SH-SY5Y (cell line): ENCODE measurements around the gene CHKA.

ENCODE experiments used
- GATA2 ChIP-seq: IDR thresholded peaks from 2 replicates; pipeline ENCODE4 v1.6.1; 2011; ENCODE audit warnings: mild to moderate bottlenecking, low read depth, low read length
- GATA3 ChIP-seq: IDR thresholded peaks from 2 replicates; pipeline ENCODE4 v1.6.1; 2011; ENCODE audit warnings: low read depth, mild to moderate bottlenecking, low read length, moderate library complexity

CHKA gene

DNA sequence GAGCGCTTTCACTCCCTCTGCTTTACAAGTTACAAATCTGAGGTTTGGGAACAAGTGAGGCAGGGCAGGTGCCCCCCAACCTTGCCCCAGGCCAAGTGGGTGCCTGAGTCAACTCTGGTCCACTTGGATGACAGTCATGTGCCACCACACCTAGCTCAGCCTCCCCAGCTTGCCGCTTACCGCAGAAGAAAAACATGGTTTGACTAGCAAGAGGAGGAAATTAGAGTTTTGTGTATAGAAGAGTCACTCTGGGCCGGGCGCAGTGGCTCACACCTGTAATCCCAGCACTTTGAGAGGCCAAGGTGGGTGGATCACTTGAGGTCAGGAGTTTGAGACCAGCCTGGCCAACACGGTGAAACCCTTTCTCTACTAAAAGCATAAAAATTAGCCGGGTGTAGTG lies 27.7 kb upstream of the CHKA start:
- TF ChIP-seq GATA3 (no peak), GATA2 (no peak)

DNA sequence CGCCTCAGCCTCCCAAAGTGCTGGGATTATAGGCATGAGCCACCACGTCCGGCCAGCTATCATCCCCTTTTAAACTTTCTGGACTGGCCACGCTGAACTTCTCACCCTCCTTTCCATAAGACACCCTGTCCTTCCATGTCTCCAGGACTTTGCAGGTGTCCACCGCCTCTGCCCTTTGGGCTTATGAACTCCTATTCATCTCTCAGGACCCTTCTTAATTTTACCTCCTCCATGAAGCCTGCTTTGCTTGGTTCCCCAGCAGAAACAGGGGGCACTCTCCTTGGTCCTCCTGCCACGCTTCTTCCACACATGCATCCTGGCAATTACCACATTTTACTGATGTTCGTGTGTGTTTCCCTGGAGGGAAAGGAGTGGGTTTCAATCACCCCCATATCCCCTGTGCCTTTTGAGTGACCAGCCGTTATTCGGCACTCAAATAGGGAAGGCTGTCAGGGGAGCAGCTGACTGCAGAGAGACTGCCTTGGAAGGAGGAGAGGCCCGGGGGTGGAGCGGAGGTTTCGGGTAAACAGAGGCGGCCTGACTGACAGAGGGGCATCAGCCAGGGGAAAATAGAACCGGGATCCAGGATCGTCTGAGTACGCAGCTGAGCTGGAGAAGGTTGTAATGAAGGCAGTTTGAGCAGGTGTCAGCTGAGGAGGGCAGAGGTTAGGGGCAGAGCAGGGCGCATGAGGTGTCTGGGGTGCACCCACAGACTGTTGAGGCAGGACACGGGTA lies 27.1 kb upstream of the CHKA start:
- no peak for TF ChIP-seq GATA3
- TF ChIP-seq GATA2: no peak

DNA sequence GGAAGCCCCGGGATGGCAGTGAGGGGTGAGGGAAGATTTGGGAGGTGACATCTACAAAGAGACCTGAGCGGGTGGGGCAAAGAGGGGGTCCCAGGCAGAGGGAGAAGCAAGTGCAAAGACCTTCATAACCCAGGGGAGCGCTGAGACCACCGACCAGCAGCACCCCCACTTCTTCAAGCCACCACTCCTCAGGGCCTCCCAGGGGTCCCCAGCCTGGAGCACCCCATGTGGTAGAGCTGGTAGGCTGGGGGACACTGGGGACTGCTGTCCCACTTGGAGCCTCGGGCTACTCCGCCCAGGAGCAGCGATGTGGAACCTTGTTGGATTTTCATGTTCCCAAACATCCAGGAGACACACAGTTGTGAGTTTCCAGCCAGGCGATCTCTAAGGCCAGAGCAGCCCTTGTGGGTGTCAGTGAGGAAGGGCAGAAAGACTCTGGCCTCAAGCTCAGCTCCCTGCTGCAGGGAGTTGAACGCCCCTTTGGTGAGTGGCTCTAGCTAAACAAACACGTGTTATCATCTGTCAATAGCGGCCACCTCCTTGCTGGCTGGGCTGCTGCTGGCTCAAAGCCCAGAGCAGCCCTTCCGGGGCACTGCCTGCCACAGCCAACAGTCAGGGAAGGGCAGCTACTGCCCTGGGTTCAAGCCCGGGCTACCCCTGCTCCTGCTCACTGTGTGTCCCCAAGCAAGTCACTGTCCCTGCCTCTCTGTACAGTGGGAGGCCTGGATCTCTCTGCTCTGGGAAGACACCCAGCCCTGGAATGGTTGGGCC lies 25.7 kb upstream of the CHKA start:
- no peak for TF ChIP-seq GATA2
- TF ChIP-seq GATA3: no peak

DNA sequence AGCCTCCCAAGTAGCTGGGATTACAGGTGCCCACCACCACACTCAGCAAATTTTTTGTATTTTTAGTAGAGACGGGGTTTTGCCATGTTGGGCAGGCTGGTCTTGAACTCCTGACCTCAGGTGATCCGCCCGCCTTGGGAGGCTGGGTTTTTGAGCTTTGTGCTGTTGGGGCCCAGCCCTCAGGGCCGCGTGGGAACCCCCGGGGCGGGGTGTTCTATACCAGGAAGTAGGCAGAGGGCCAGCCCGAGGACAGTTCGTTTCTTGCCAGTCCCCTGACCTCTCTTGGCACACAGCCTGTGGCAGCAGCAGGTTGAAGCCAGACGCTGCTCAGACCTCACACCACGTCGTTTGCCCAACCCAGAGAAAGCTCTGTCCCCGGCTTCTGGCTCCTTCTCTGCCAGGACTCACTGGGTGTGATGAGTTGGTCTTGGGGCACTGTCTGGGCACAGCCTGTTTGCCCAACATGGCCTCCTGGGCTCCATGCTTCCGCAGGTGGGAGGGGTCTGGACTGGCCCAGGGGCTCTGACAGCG lies 24.9 kb upstream of the CHKA start:
- TF ChIP-seq GATA2: no peak
- TF ChIP-seq GATA3: no peak

DNA sequence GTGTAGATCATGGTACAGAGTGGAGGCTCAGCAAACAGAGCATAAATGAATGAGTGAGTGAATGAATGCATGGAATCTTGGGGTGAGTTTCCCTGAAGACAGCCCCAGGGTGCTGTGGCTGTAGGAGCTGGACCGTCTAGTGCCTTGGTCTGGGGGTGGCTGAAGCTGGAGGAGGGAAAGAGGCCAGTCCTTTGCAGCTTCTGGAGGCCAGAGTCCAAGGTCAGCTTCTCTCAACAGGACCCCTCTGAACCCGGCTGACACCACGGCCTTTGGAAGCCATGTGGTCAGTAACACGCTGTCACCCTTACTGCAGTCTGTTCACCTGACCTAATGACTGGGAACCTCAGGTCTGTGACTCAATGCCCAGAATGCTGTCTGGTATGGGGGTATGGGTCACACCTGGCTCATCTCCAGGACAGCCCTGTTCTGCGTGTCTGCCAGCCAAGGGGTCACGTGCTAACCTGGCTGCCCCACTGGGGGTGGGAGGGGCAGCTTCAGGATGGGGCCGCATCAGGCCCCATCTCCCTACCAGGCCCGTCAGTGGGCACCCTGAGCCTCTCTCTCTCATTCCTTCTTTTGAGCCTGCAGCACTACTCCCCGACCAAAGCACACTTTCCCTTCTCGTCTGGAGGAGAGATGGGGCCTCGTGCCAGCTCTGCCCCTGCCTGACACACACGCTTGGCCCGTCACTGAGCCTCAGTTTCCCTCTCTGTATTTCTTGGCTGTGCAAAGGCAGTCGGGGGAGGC lies 24.1 kb upstream of the CHKA start:
- TF ChIP-seq GATA2 (no peak), GATA3 (no peak)

DNA sequence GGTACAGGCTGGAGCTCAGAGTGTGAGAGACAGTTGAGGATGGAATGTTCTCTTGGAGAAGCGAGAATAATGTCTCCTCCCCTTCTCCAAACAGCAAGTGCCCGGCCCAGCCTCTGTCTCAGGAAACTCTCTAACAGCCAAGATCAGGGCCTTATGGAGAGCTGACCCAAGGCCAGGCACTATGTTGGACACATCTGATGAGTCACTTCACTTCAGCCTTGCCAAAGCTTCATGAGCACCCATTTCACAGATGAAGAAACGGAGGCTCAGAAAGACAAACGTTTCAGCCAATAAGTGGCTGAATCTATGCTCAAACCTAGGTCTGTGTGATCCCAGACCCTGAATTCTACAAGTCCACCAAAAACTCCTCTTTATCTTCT lies 22.1 kb upstream of the CHKA start:
- no peak for TF ChIP-seq GATA2

DNA sequence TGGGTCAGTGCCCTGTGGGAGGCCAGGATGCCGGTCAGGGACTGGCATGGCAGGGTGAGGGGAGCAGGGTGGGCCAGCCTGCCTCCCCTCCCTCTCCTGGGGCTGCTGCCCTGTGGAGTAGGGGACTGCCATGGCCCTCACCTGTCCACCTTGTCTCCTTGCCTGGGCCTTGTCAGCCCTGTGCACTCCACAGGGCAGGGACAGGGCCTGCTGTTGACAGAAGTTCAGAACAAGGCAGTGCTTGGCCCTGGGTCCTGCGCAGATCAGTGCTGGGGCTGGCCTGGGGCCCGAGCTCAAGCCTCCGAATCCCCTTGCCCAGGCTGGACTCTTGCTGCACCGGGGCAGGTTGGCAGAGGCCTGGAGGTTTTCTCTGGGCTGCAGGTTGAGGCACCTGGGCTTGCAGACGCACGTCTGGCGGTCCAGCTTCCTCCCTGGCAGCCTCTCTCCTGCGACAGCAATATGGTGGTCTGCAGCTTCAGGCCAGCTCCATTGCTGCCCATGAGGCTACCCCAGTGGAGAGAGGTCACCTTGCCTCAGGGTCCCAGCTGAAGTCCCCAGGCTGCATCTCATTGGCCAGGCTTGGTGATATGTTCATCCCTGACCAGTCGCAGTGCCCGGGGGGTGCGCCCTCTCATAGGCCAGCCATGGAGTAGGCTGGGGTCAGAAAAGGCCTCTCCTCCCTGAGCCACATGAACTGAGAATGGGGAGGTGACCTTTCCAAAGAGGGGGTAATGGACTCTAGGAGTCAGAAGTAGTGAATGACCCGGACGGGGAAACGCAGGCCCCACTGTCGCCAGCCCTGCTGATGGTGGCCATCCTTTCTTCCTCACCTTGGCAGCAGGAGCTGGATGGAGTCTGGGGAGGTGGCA lies 21.5 kb upstream of the CHKA start:
- TF ChIP-seq GATA2 (no peak), GATA3 (no peak)

DNA sequence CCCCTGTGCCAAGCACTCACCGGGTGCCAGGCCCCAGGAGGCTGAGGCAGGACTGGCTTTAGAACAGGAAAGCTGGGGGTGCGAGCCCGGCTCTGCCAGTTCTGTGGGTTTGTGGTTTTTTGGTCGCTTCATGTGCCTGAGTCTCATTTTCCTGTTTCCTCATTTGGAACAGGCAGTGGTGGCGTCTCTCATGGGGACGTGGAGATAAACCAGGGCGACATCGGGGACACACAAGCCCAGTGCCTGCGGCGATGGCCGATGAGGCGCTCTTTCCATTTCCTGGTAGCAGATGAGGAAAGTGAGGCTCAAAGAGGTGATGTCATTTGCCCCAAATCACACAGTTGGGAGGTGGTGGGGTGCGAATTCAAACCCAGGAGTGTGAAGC lies 20.8 kb upstream of the CHKA start:
- TF ChIP-seq GATA2: no peak
- no peak for TF ChIP-seq GATA3

DNA sequence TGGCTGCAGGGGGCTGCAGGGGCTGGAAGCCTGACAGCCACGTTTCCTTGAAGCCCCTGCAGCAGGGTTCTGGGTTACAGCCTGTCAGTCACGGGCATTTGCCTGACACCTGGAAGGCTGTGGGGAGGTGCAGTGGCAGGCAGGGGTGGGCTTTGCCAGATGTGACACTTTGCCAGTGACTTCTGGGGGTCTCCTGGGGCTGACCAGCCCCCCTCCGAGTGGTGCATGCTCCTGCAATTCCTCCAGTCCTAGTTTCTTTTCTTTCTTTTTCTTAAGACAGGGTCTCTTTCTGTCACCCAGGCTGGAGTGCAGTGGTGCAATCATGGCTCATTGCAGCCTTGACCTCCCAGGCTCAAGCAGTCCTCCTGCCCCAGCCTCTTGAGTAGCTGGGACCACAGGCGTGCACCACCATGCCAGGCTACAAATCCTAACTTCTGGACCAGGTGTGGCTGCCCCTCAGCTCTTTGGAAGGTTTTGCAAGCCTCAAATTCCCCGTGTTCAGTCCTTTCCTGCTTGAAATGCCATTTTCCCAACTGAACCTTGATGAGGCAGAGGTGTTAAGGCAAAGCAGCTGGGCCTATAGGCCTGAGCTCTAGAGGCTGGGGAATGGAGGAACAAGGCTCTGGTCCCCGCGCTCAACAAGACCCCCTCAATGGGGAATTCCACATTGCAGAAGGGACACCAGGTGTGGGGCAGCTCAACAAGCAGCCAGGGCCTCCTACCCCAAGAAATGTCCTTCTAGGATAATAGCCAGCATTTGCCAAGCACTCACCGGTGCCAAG lies 20.2 kb upstream of the CHKA start:
- no peak for TF ChIP-seq GATA3
- no peak for TF ChIP-seq GATA2

DNA sequence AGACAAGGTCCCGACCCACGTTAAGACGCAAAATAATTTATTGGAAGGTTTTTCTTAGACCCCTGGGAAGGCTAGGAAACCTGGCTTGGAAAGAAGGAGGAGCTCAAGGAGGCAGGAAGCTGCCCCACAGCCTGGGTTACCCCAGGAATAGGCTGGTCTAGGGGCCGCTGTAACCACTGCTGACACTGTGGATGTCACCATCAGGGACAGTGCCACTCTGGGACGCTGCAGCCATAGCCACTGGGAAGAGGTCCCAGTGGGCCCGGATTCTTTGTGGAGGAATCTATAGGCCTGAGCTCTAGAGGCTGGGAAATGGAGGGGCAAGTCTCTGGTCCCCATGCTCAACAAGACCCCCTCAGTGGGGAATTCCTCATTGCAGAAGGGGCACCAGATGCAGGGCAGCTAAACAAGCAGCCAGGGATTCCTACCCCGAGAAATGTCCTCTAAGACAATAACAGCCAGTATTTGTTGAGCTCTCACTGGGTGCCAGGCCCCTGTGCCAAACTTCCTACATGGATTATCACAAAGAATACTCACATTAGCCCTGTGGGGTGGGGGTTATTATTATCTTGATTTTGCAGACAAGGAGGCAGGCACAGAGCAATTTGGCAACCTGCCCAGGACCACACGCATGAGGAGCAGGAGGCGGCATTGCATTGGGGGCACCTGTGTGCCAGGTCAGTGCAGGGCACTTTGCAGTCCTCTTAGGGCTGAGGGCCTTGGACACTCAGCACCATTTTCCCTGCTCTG lies 19.5 kb upstream of the CHKA start:
- peak; percentile 50 for TF ChIP-seq GATA2
- TF ChIP-seq GATA3: no peak

DNA sequence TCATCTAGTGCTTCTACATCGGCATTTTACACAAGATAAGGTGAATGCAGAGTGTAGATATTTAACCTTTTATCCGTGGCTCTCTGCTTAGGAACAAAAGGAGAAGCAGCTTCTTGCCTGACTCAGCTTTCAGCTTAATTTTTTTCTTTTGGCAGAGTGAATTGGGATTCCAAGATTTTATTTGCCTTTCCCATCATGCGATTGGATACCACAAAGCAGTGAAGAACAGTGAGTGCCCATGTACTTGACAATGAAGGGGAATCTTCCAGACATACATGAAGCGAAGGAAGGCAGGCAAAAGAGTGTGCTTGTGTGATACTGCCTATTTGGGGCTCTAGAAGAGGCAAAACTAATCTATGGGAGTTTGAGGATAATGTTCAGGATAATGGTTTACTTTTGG lies 17.0 kb upstream of the CHKA start:
- TF ChIP-seq GATA3: no peak
- TF ChIP-seq GATA2: no peak

DNA sequence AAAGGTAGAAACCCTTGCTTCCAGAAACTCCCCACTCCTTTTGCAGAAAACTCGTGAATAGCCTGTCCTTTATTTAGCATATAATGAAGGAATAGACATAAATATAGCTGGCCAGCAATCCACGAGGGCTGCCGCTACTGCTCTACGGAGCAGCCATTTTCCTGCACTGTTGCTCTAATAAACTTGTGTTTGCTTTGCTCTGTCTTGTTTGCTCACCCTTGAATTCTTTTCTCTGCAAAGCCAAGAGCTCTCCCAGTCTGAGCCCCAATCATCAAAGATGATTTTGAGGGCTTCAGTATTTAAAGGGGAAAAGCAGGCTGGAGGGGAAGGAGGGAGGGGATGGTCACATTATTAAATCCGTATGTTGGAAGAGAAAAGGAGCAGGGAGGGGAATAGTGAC lies 16.6 kb upstream of the CHKA start:
- no peak for TF ChIP-seq GATA3
- TF ChIP-seq GATA2: no peak
